Panc1 (cell line): Measurements from ENCODE around the gene TRA2A. TPM values are rescaled to one million over a fixed set of nuclear protein-coding genes. Genes with fewer than 3 reads are reported as not detected.

Source experiments
- ATAC-seq: fragments of 200-7000 bp; cut with Tn5 transposase; 2 replicates; pipeline ENCODE4 v1.9.1; 2020; ENCODE audit warnings: mild to moderate bottlenecking, moderate library complexity
- BruUV-seq: library from RNA; stranded (reverse); fragments of 400-500 nt; replicated peaks from 2 replicates; lab custom pipeline; 2021; lab: Mats Ljungman, UMichigan
- CTCF ChIA-PET: fragments of 300-600 bp; sonication (Branson Sonifier 250); formaldehyde crosslinking; loops from one replicate; lab custom pipeline; 2022; ENCODE audit warnings: antibody characterized with exemption; lab: Charles Lee
- POLR2A ChIA-PET: fragments of 300-600 bp; sonication (Branson Sonifier 250); formaldehyde crosslinking; loops from one replicate; lab custom pipeline; 2022; ENCODE audit warnings: antibody characterized with exemption; lab: Charles Lee
- DNase-seq: peaks from one replicate; pipeline ENCODE4 v3.0.0-alpha.2; 2010; ENCODE audit warnings: low read depth, low spot score
- H3K27ac ChIP-seq: 2 replicates; pipeline ENCODE4 v1.5.1; 2011; ENCODE audit warnings: mild to moderate bottlenecking, low read length, inconsistent platforms
- H3K27me3 ChIP-seq: fragments of 200-500 bp; sonication (Bioruptor generic); 2 replicates; pipeline ENCODE4 v1.6.0; 2014; ENCODE audit warnings: low read length, inconsistent platforms; ENCODE audit not compliant: control insufficient read depth, insufficient read depth
- H3K36me3 ChIP-seq: fragments of 200-500 bp; sonication (Bioruptor generic); 2 replicates; pipeline ENCODE4 v1.5.1; 2014; ENCODE audit warnings: inconsistent platforms, mild to moderate bottlenecking, low read length, moderate library complexity; ENCODE audit not compliant: control insufficient read depth, insufficient read depth
- H3K4me1 ChIP-seq: 2 replicates; pipeline ENCODE4 v1.5.1; 2011; ENCODE audit warnings: inconsistent platforms, mild to moderate bottlenecking, low read length, moderate library complexity; ENCODE audit not compliant: control insufficient read depth, insufficient read depth
- H3K4me3 ChIP-seq, 2 experiments: 2 replicates each; pipeline ENCODE4 v1.5.1; 2011 to 2012; ENCODE audit warnings: low read depth in 2 of 2, low read length in 2 of 2, mild to moderate bottlenecking in 2 of 2, inconsistent platforms in 1 of 2, moderate library complexity in 1 of 2
- H3K9me3 ChIP-seq: fragments of 200-500 bp; sonication (Bioruptor generic); 2 replicates; pipeline ENCODE4 v1.5.1; 2014; ENCODE audit warnings: low read depth, mild to moderate bottlenecking, inconsistent platforms, low read length, moderate library complexity; ENCODE audit not compliant: control insufficient read depth, insufficient read depth
- POLR2AphosphoS5 ChIP-seq: IDR thresholded peaks from 2 replicates; pipeline ENCODE4 v1.6.1; 2012; ENCODE audit warnings: mild to moderate bottlenecking, low read depth, low read length, moderate library complexity
- SIN3A ChIP-seq: IDR thresholded peaks from 2 replicates; pipeline ENCODE4 v1.6.1; 2012; ENCODE audit warnings: low read depth, mild to moderate bottlenecking, low read length, moderate library complexity, borderline replicate concordance; ENCODE audit not compliant: insufficient read depth
- TCF7L2 ChIP-seq: IDR thresholded peaks from 2 replicates; pipeline ENCODE4 v1.6.1; 2011; ENCODE audit warnings: mild to moderate bottlenecking, low read depth, low read length, inconsistent platforms
- in situ Hi-C: cut with HindIII; loops from 2 replicates; pipeline ENCODE4 v1.10.0; 2016; ENCODE audit warnings: low sequenced_read_pairs, low pct_unique_long_range_greater_than_20kb
- intact Hi-C: fragments of 100-400 bp; cut with micrococcal nuclease; formaldehyde crosslinking; loops from one replicate; pipeline ENCODE4 v1.10.0; 2022; ENCODE audit not compliant: unreplicated experiment
- total RNA-seq: library from RNA; stranded (reverse); gene quantifications from one replicate; pipeline ENCODE4 v1.2.1, GENCODE V29; 2021; ENCODE audit not compliant: unreplicated experiment
- TF ChIP-seq, protein P1 (sequence below): fragments of 450-650 bp; IDR thresholded peaks from 2 replicates; pipeline ENCODE4 v1.5.1; 2017; ENCODE audit warnings: mild to moderate bottlenecking
- TF ChIP-seq, protein P2 (sequence below), 2 experiments: IDR thresholded peaks; 2 replicates each; pipeline ENCODE4 v1.6.1; 2011 to 2012; ENCODE audit warnings: low read depth in 2 of 2, control low read depth in 1 of 2, low read length in 1 of 2, mild to moderate bottlenecking in 1 of 2, moderate library complexity in 1 of 2; ENCODE audit not compliant: insufficient read depth in 1 of 2

Gene TRA2A
- total RNA-seq, 1 experiment from 2014 or later = 106 TPM

DNA sequence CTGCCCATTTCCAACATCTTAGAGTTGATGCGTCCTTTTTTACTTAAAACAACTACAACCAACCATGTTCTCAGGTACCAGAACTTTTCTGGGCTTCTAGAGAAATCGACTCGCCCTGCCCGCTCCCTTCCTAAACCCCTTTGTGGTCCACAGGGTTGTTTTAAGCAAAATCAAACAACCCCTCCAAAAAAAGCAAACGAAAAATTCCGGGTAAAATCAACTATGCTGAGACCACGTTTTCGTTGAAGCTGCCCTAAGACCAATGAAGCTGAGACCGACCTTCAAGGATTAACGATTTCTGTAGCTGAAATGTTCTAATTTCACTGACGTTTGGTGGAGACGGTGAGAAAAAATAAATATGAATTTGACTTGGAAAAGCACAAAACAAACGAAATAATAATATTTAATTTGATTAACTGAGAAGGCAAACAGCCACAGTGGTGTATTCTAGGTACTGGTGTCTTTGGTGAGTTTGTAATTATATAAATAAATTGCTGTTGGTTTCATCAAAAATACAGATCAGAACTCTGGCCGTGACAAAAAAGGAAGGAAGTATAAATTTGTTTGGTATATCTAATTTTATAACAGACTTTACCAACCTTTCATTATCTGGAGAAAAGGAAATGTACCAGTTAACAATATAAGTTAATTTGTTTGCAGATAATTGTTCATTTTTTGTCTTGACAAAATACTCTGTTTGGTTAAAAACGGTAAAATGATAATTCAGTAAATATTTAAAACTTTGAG is 56.8 kb downstream of the TRA2A start:
- Histone ChIP-seq H3K27me3 (no peaks in the 10 kb centered on the region), H3K27ac (peak overlapping the region; percentile 100), H3K4me3 (peak overlapping the region; percentile 88 to 98), H3K9me3 (no peaks in the 10 kb centered on the region), H3K4me1 (peaks cover 25% of the 10 kb centered on the region), H3K36me3 (no peaks in the 10 kb centered on the region; the same call in 1 of the 2 replicates)
- TF ChIP-seq, protein P1, sequence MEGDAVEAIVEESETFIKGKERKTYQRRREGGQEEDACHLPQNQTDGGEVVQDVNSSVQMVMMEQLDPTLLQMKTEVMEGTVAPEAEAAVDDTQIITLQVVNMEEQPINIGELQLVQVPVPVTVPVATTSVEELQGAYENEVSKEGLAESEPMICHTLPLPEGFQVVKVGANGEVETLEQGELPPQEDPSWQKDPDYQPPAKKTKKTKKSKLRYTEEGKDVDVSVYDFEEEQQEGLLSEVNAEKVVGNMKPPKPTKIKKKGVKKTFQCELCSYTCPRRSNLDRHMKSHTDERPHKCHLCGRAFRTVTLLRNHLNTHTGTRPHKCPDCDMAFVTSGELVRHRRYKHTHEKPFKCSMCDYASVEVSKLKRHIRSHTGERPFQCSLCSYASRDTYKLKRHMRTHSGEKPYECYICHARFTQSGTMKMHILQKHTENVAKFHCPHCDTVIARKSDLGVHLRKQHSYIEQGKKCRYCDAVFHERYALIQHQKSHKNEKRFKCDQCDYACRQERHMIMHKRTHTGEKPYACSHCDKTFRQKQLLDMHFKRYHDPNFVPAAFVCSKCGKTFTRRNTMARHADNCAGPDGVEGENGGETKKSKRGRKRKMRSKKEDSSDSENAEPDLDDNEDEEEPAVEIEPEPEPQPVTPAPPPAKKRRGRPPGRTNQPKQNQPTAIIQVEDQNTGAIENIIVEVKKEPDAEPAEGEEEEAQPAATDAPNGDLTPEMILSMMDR = no peak
- TF ChIP-seq POLR2AphosphoS5 (no peak), TCF7L2 (no peak), SIN3A (no peak)
- TF ChIP-seq, protein P2, sequence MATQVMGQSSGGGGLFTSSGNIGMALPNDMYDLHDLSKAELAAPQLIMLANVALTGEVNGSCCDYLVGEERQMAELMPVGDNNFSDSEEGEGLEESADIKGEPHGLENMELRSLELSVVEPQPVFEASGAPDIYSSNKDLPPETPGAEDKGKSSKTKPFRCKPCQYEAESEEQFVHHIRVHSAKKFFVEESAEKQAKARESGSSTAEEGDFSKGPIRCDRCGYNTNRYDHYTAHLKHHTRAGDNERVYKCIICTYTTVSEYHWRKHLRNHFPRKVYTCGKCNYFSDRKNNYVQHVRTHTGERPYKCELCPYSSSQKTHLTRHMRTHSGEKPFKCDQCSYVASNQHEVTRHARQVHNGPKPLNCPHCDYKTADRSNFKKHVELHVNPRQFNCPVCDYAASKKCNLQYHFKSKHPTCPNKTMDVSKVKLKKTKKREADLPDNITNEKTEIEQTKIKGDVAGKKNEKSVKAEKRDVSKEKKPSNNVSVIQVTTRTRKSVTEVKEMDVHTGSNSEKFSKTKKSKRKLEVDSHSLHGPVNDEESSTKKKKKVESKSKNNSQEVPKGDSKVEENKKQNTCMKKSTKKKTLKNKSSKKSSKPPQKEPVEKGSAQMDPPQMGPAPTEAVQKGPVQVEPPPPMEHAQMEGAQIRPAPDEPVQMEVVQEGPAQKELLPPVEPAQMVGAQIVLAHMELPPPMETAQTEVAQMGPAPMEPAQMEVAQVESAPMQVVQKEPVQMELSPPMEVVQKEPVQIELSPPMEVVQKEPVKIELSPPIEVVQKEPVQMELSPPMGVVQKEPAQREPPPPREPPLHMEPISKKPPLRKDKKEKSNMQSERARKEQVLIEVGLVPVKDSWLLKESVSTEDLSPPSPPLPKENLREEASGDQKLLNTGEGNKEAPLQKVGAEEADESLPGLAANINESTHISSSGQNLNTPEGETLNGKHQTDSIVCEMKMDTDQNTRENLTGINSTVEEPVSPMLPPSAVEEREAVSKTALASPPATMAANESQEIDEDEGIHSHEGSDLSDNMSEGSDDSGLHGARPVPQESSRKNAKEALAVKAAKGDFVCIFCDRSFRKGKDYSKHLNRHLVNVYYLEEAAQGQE (IDR thresholded peaks at IDR 0.05; ENCODE audit: insufficient read depth in 1 of 2, low read depth in 2 of 2, low read length in 1 of 2) = no peak
- BruUV-seq = TSS peak; percentile 22
- CTCF ChIA-PET = interaction anchor here (0.7 kb wide), 1 partner anchor 222 kb away, joined by 3 read pairs; no protein-coding TSS in a partner anchor
- POLR2A ChIA-PET = no interaction called here
- intact Hi-C loops (loop anchor here (5.0 to 10.0 kb wide), 4 partner anchors 43 to 200 kb away; partner anchors contain the start of gene TRA2A), in situ Hi-C loops (no loop called here)
- no peak for ATAC-seq
- no peak for DNase-seq

DNA sequence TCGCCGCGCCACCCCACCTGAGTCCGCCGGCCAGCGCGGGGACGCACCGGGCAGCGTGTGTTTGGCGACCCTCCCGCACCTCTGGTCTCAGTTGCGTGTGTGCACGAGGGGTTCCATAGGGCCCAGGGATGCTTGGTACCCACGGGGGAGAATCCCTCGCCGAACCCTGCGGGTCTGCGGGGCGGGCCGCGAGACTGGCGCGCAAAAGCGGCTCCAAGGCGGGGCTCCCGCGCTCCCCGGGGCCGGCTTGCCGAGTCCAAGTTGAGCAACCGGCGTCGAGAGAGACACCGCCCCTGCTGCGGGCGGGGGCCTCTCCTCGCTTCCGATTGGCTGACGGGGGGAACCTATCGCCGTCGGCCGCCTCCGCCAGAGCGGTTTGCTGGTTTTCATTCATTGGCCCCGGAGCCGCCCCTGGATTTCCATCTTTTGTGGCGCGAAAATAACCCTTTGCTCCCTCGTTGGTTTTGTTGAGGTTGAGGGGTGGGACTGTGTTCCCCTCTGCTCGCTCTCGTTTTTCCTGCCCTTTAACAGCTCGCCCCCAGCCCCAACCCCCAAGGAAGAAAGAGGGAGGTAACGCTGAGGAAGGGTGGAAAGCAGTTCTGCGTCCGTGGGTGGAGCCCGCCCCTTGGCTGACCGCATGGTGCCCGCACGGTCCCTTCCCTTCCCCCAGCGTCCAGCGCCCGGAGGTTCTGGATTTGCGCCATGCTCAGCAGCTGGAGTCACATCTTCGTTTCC is 57.5 kb downstream of the TRA2A start:
- H3K27me3 ChIP-seq = no peaks in the 10 kb centered on the region
- in situ Hi-C loops = no loop called here
- CTCF ChIA-PET = interaction anchor here (0.7 kb wide), 1 partner anchor 222 kb away, joined by 3 read pairs; no protein-coding TSS in a partner anchor
- no peak for DNase-seq
- POLR2A ChIA-PET = no interaction called here
- TF ChIP-seq POLR2AphosphoS5 = peak; percentile 94
- TF ChIP-seq, protein P2 (IDR thresholded peaks at IDR 0.05; ENCODE audit: insufficient read depth in 1 of 2, low read depth in 2 of 2, low read length in 1 of 2) = peak in 1 of 2 experiments; percentile 39; a peak in 1 of 4 replicates
- TF ChIP-seq, protein P1 = no peak
- TF ChIP-seq SIN3A = peak; percentile 96
- TF ChIP-seq TCF7L2 = peak; percentile 69
- peaks cover 25% of the 10 kb centered on the region for H3K4me1 ChIP-seq
- H3K36me3 ChIP-seq = no peaks in the 10 kb centered on the region; the same call in 1 of the 2 replicates
- peak overlapping the region; percentile 100 for H3K27ac ChIP-seq
- BruUV-seq = no TSS peak
- ATAC-seq = peak; percentile 82
- H3K9me3 ChIP-seq = no peaks in the 10 kb centered on the region
- intact Hi-C loops = loop anchor here (5.0 to 10.0 kb wide), 4 partner anchors 42 to 199 kb away; partner anchors contain the start of gene TRA2A
- H3K4me3 ChIP-seq = peak overlapping the region; percentile 88 to 98
